Amniotic stem cell (primary cell): ENCODE results near the gene AKAP8.
"Not testable (repeated sequence)": the region's sequence is repeated elsewhere in the genome, so short reads cannot be mapped to it uniquely, and the experiment has no call there.

Experiments used
- DNase-seq: peaks from one replicate; lab custom pipeline; 2025; lab: John Stamatoyannopoulos, UW

The AKAP8 gene

DNA sequence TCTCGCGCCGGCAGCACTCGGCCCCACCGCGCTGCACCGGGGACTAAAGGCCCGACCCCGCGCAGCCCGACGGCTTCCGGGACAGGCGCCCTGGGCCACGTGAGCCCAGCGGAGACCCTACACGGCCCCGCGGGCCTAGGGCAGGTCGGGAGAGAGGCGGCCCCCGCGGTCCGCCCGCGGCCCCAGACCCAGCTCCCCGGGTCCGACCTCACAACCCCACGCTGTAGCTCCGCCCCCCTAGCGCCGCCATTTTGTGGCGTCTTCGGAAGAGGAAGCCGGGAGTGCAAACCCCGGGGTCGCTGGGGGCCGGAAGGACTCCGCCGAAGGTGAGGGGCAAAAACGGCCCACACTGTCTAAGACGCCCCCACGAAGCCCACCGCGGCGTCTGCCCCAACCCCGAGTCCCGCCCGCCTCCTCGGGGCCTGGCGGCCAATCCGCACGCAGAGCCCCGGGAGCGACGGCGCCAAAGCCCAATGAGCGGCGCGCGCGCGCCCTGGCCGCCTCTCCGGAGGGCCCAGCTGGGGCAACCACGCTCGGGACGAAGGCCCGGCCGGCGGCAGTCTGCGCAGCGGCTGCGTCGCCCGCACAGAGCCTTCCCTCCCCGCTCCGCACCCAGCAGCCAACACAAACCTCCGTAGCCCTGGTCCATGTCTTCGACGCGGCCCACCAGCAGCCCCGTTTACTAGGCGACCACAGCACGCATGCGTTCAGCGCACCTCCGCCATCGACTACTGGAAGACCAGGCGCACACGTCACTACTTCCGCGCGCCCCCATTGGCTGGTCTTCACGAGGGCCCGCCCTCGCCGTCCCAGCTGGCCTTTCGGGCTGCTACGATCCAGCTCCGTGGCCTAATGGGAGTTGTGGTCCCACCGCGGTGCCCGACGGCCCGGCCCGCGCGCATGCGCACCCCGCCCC lies at the start of gene AKAP8:
Gene AKAP8 (minus strand): TSS at position 705 of the 916 bp plus-strand sequence. CDS start 56 bp downstream, at position 649.
- DNase-seq, result peak; percentile 96

DNA sequence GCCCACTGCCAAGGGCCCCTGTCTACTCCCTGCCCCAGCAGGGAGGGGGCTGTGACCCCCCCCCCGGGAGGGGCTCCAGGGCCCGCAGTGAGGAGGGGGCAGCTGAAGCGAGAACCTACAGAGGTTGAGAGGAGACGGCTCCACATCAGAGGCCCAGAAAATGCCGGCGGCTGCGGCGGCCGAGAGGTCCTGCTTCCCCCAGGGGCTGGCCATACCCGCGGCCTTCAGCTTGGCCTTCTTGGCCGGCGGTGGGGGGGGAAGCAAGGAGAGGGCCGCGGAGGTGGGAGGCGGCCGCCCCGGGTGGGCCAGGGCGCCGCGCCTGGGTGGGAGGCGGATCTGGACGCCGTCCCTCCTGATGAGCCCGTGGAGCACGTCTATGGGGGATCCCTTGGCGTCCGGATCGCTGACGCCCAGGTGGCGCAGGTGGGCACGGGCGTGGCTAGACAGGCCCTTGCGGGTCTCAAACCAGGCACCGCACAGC lies 48.4 kb upstream of the AKAP8 start:
- DNase-seq, result no peak

DNA sequence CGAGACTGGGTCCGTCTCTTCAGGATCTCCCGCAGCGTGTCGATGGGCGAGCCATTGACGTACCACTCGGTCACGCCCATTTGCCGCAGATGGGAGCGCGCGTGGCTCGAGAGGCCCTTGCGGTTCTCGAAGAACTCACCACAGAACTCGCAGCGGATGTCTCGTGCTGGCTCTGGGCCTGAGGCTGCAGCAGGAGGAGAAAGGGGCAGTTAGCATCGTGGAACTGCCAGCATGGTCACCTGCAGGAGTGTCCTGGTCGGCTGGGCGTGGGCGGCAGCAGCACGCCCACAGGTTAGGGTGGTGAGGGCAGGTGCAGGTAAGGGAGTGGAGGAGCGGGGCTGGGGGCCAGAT lies 47.7 kb upstream of the AKAP8 start:
- DNase-seq, result no peak

DNA sequence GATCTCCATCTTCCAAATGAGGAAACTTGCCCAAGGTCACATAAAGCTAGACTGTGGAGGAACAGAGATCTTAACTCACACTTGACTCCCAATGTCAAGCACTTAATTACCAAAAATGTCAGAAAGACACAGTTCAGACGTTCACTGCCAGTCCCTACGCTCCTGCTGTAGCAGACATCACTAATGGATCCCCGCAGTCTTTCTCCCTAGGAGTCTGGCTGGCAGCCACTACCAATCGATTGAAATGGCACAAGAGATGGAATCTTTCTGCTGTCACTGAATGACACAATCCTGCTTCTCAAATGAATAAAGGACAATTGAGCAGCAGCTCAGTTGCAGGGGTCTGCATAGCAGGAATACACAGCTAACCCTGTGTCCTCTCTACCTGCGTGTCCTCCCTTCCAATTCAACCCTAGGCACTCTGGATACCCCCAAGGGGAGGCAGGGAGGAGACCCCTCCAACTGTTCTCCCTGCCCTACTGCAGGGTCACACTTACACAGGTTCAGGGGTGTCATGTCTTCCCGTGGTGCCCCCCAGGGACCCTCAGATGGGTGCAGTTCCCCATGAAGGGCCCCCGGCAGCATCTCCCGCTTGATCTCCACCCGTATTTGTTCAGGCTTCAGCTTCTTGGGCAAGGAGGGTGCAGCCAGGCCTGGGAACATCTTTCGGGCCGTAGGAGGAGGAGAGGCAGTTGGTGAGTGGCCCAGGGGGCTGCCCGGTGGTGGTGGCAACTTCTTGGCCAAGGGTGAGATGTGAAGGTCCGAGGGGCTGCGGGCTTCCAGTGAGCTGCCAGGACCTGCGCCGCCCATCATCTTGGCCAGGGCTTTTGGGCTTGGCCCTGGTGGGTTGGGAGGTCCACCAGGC lies 47.1 kb upstream of the AKAP8 start:
- no peak for DNase-seq

DNA sequence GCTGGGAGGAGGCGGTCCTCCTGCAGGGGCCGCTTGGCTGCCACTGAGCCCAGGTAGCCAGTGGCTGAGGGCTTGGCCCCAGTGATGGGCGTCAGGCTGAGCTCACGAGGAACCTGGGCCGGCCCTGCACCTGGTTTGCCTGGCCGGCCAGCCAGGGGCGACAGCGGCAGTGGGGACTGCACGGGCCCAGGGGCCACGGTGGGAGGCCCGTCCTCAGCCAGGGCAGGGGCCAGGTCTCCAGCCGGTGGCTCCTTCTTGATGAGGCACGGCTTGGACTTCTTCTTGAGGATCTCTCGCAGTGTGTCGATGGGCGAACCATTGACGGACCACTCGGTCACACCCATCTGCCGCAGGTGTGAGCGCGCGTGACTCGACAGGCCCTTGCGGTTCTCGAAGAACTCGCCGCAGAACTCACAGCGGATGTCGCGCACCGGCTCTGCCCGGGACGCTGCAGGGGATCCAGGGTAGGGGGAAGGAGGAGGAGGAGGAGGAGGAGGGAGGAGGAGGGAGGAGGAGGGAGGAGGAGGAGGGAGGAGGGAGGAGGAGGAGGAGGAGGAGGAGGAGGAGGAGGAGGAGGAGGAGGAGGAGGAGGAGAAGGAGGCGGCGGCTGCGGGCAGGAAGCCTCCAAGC lies 45.8 kb upstream of the AKAP8 start:
- DNase-seq, result no peak

DNA sequence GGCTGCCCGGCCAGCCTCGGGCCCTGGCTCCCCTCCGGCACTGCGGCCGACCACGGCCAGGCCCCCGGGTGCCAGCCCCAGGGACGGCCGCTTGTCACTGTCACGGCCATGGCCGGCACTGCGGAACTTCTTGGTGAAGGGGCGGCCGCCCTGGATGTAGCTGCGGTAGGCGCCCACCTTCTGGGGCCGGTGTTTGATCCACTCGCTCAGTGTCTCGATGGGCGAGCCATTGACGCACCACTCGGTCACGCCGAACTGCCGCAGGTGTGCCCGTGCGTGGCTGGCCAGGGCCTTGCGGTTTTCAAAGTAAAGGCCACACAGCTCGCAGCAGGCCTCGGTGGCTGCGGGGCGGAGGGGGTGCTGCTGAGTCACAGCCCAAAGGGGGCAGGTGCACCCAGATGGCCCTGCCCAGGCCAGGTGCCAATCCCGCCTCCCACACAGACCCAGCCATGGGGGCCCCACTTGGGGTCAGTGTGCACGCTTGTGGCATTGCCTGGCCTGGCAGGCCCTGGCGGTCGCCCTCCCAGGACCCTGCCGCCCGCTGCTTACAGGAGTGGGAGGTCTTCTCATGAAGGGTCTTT lies 45.2 kb upstream of the AKAP8 start:
- no peak for DNase-seq

DNA sequence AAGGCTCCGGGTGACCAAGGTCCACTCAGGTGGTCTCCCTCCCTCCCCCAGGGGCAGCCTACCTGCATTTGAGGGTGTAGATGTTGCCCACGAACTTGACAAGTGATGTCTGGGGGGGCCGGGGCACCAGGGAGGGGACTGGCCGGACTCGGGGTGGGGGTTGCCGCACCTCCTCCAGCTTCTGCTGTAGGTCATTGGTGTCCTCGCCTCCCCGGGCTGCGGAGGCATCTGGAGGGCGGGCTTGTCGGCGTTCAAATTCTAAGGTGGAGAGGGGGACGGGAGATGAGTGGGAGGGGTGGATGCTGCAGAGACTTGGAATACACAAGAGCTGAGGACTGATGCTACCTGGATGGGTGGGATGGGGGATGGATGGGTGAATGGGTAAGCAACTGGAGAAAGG lies 44.5 kb upstream of the AKAP8 start:
- DNase-seq, result no peak

DNA sequence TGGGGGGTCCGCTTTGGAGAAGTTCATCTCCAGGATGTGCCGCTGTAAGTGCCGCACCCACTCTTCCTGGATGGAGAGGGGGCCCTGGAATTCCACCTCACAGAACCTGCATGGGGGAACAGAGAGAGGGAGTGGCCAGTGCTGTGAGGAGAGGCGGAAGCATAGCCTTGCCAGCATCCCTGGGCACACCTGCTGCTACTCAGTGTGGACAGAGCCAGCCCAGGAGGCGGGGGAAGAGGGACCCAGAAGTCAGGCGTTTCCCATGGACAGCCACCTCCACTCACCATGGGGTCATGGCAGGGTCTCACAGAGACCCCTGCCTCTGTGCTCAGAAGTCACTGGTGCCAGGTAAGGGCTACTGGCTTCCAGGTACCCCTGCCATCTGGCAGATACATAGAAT lies 43.5 kb upstream of the AKAP8 start:
- no peak for DNase-seq

DNA sequence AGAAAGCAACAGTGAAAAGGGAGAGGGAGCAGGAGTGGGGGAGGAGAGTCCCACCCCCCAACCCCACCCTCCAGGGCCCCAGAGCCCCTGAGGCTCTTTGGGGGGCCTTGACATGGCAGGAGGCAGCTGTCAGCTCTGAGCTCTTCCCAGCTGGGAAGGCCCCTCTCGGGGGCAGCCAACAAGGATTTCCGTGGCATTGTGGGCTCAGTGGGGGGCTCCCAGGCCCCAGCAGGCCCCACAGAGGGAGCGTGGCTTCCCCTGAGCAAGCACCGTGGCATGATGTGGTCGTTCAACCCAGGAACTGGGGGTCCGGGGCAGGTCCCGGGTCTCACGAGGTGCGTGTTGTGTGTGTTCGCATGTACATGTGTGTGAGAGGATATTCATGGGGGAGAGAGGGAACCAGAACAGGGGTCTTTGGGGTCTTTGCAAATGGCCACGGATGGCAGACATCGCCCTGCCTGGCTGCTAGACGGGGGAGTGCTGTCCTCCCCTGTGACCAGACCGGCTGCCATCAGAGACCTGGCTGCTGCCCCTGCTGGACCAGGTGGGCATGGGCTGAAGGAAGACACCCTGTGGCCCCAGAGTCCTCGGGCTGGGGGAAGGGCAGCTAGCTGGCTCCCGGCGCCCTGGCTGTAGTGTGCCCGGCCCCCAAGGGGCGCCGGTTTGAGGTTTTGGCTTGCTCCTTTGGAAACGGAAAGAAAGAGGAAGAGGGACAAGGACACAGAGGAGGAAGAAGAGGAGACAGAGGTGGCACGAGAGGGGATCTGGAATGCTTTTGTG lies 42.9 kb upstream of the AKAP8 start:
- DNase-seq, result no peak

DNA sequence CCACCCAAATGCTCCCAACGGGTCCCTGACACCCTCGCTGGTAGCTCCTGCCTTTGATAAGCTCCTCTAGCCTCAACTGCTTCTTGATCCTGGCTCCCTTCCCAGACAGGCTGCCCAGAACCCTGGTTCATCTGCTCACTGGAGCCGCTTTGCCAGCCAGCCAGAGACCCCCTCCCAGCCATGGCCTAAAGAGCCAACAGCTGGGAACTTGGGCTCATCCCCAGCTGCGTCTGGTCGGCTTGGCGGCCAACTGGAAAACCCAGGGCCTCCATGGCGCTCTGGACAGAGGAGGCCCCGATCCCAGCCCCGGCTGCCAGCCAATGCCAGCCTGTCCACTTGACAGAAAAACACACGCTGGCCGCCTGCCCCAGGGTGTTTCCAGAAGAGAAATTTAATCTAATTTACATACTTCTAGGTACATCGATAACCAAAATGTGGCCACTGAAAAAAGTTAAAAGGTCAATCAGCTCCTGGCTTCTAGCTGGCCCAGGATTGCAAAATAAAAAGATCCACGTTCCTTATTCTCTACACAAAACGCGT lies 42.2 kb upstream of the AKAP8 start:
- no peak for DNase-seq

DNA sequence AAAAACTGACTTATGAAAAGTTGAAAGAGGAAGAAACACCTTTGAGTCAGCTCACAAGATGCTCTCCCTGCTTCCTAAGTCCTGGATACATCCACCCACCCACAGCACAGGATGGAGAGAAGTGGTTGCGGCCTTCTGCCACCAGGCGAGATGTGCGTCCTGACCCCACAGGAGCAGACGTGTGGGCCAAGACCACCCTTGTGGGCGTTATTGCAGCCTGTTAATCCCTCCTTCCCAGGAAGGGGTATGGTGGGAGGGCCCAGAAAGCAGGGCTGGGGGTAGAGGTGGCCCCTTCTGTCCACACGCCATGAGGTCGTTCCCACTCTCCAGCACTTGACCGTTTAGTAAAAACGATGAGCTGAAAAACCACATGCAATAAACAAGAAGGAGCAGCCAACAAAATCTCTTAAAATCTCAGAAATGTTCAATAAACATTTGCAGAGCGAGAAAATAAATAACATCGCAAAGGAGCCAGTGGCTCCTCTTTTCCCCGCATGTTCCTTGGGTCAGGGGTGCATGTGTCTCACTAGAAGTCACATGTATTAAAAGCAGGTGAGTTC lies 41.6 kb upstream of the AKAP8 start:
- no peak for DNase-seq

DNA sequence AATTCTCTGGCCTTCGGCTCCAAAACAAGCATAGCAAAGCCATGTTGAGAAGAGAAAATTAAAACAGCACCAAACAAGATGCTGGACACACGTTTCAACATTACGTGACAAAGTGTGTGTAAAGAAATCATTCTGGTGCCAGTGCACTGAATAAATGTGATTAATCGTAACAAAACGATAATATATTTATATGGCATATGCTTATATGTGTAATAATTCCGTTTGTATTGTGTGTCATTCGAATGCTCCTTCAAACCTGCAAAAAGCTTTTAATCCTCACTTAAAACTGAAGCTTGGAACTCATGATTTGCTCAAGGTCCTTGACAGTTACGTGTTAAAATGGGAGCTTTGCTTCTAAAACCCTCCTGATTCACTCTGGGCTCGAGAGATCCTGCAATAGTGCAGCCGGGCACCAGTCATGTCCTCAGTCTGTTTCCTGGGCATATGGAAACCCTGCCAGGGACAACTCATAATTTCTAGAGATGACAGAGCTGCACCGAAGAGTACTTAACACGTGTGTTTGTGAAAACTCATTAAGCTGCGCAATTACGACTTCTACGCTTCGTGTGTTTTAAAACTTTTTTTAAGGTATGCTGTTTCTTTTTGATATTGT lies 39.9 kb upstream of the AKAP8 start:
- DNase-seq, result no peak

DNA sequence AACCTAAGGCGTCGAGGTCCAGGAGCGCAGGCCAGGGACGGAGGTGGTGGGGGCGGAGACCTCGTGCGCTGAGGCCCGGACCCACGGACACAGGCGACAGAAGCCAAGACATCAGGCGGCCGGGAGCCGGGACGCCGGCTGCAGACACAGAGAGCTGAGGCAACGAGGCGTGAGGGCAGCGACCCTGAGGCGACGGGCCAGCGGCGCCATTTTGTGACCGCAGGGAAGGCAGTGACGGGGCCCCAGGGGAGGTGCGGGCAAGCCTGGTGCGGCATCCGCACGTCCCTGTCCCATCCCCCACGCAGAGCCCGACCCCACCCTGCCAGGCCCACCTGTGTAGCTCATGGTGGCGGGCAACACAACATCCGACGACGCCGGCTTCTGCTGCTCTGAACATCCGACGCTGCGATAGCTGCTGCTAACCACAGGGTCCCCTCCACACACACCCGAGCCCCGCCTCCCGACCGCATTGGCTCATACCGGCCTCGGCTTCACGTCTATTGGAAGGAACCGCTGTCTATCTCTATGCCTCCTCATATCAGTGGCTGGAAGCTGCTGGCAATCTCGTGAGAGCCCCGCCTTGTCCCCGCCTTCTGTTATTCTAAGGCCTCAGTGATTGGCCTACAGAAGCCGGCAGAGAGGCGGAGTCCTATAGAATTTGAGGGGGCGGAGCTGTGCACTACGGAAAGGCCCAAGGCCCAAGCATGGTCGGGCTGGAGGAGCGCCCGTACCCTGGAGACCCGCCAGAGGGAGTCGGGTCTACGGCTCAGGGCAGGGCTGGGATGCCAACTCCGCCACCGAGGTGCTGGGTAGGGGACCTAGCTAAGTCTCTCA lies 39.2 kb upstream of the AKAP8 start, which contains the start of gene AKAP8L:
Gene AKAP8L (minus strand): TSS at position 410 of the 834 bp plus-strand sequence. CDS start 65 bp downstream, at position 345.
- peak; percentile 99 for DNase-seq

DNA sequence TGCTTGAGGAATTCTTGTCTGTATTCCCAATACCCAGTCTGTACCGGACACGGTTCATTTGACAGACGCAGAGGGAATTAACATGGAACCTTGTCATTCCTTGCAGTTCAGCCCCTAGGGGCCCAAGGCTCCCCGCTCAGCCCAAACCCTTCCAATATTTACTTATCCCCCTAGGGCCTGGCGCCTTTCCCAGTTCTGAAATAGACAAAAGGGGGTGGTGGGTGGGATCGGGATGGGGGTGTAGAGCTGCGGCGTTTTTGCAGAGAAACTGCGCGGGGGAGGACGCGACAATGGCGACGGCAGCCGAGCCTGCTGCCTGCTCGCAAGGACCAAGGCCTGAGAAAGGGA lies 38.6 kb upstream of the AKAP8 start:
- DNase-seq, result peak; percentile 42

DNA sequence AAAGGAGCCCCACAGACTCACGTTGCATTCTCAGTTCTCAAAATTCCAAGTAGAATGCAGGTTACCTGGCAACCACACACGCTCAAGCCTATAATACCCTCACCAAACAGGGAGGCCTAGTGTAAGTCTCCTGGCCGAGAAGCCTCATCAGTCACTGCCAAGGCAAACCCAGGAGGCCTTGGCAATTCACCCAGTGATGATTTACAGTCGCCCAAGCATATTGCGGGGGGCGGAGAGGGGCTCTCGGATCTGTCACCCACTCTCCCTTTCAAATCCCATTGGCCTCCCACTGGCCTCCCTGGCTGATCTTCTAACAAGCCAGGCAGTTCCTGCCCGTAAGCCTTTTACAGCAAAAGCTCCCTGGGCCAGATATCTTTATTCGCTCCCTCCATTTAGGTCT lies 38.1 kb upstream of the AKAP8 start:
- no peak for DNase-seq

DNA sequence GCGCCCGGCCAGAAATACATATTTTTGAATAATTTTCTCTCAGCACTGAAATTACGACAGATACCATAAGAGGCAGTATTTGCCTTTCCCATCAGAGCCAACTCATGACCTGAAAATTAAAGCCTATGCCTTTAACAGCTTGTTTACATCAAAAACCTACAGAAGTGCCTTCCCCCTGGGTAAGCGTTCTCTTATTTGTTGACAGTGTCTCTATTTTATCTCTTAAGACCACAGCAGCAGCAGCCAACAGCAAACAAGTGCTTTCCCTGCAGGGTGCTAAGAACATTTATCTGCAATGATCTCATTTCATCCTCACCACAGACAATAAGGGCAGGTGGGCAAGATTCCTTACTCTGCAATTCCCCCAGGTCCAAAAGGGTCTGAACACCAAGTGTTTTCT lies 33.2 kb upstream of the AKAP8 start:
- no peak for DNase-seq

DNA sequence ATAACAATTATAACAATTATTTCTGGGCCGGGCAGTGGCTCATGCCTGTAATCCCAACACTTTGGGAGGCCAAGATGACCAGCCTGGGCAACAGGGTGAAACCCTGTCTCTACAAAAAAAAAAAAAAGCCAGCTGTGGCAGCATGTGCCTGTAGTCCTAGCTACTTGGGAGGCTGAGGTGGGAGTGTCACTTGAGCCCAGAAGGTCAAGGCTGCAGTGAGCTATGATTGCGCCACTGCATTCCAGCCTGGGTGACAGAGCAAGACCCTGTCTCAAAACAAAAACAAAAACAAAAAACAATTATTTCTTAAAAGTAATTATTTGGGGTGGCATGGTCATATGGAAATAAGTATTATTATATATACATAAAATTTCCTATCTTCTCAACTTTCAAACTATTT lies 31.8 kb upstream of the AKAP8 start:
- not testable (repeated sequence) for DNase-seq

DNA sequence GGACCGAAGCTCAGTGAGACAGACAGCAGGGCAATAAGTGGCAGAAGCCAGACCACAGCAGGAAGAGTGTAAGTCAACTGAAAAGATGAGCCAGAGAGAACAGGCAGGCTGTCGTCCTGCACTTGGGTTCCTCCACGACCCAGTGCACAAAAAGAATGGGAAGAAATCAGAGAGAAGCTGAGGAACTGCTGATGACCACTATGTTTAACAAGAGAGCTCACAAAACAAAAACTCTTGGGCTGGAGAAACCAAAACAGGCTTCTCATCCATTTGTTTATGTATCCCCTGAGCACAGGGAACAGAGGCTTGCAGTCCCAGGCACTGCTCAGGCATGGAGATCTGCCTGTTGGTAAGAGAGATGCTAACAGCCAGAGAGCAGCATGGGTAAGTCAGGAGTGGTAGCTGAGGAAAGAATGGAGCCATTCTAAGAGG lies 25.2 kb upstream of the AKAP8 start:
- DNase-seq, result no peak

DNA sequence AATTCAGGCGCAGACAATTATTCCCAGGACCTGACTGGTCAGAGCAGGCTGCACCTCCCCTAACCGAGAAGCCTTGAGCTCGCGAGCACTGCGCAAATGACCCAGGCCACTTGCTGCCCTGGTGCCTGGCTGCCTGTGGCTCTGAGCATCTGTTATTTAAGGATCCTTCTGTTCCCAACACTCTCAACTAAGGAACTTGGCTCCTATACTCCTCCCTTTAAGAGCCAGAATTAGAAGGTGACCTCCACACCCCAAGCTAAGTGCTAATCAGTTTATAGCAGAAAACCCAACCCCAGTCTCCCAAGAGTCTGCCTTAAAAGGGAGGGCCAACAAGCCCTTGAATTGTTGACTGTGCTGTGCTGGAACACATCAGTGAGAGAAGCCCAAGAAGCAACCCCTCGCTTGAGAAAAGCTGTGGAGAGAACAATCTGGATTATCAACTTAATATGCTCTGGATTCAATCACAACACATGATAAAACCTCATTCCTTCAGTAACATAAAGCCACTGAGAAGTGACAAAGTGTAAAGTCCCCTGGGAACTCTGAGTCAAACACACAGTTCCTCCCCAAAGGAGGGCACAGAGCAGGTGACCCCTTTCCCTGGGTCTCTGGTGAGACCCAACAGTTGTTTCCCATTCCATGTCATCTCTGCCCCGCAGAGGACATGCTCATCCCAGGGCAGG lies 24.7 kb upstream of the AKAP8 start:
- DNase-seq, result no peak
